Suprapubic skin (tissue), 3 donors: ENCODE results near the gene CROCC2.

Experiments
- CTCF ChIP-seq, 2 donors: fragments of 200-600 bp in 1 of 2; fragments of 450-650 bp in 1 of 2; sonication (generic) in 1 of 2; IDR thresholded peaks; one replicate each; pipeline ENCODE4 v1.5.1; 2016 to 2019; ENCODE audit warnings: antibody characterized with exemption in 2 of 2, mild to moderate bottlenecking in 1 of 2, moderate library complexity in 1 of 2
- EP300 ChIP-seq: sonication (generic); formaldehyde crosslinking; IDR thresholded peaks from one replicate; pipeline ENCODE4 v1.6.1; 2017; ENCODE audit warnings: antibody characterized with exemption
- POLR2A ChIP-seq, 2 donors: fragments of 450-650 bp; IDR thresholded peaks; one replicate each; pipeline ENCODE4 v1.6.1; 2017; ENCODE audit warnings: antibody characterized with exemption in 2 of 2, mild to moderate bottlenecking in 2 of 2, moderate library complexity in 2 of 2

GRCh38 chr2:240953426-240954410 is 47.6 kb downstream of the CROCC2 start:
- no peak for TF ChIP-seq EP300
- no peak for TF ChIP-seq CTCF (IDR thresholded peaks at IDR 0.05)
- TF ChIP-seq POLR2A (IDR thresholded peaks at IDR 0.05): no peak
